Retinal pigment epithelial cell (primary cell): ENCODE measurements around the gene SHLD1.
"Not testable (repeated sequence)": the region's sequence is repeated elsewhere in the genome, so short reads cannot be mapped to it uniquely, and the experiment has no call there.

Experiments
- DNase-seq: peaks from one replicate; pipeline ENCODE4 v3.0.0-alpha.2; 2010; ENCODE audit warnings: low read depth
- H3K4me3 ChIP-seq: 2 replicates; pipeline ENCODE4 v1.5.1; 2011; ENCODE audit warnings: mild to moderate bottlenecking, low read length, control low read depth, moderate library complexity
- CTCF ChIP-seq: conservative IDR thresholded peaks from 2 replicates; pipeline ENCODE4 v1.5.1; 2011; ENCODE audit warnings: low read depth, low read length, control low read depth, inconsistent platforms

SHLD1 gene

GRCh38 chr20:5715071-5715841, 34.9 kb upstream of the SHLD1 start:
- TF ChIP-seq CTCF: no peak
- DNase-seq: no peak
- no peak overlapping the region for H3K4me3 ChIP-seq

DNA sequence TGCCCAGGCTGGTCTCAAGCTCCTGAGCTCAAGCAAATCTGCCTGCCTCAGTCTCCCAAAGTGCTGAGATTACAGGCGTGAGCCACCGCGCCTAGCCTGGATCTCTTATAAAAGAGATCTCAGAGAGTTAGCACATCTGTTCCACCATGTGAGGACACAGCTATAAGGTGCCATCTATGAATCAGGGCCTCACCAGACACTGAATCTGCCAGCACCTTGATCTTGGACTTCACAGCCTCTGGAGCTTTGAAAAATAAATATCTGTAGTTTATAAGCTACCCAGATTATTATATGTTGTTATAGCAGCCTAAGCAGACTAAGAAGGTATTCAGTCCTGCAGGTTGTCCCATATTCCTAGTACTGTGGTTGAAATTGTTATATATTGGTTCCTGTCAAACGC, 33.2 kb upstream of the SHLD1 start:
- H3K4me3 ChIP-seq: no peak overlapping the region
- no peak for TF ChIP-seq CTCF
- DNase-seq: no peak

GRCh38 chr20:5718896-5719595, 31.2 kb upstream of the SHLD1 start:
- TF ChIP-seq CTCF: no peak
- DNase-seq: no peak
- H3K4me3 ChIP-seq: no peak overlapping the region

DNA sequence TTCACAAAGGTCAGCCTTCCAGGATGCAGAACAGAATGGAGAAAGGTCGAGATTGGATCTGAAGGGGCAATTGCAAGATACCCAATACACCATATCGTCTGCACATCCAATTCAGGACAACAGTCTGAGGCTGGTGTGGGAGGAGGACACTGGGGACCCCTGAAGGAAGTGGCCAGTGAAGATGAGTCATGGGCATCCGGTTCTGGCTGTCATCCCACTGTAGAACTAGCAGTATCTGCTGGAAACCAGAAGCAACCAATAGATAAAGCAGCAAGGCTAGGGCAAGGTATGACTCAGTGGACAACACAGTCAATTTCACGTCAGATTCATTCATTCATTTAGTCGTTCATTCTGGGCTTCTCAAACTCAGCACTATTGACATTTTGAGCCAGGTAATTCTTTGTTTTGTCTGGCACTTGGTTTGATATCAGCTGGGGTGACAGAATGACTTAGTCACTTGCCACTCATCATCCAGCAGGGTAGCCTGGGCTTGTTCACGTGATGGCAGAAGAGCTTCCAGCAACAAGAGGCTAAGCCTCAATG, 30.3 kb upstream of the SHLD1 start:
- no peak for TF ChIP-seq CTCF
- DNase-seq: no peak
- H3K4me3 ChIP-seq: no peak overlapping the region

DNA sequence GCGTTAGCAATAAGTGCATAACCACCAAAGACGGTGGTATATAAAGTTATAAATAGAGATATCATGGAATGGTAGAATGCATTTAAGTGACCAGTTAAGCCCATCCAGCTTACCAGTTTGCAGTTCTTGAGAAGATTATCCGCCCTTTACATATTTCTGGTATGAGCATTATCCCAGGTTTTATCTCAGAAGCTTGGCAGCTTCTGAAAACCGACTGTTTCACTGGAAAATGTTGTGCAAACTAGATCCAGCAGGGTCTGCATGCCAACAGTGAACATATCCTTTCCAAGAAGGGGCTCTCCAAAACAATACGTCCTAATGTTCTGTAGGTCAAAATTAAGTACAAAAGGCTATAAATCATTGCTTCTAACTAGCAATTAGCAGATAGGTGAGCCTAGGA, 29.5 kb upstream of the SHLD1 start:
- no peak for TF ChIP-seq CTCF
- peak; percentile 42 for DNase-seq
- H3K4me3 ChIP-seq: no peak overlapping the region

DNA sequence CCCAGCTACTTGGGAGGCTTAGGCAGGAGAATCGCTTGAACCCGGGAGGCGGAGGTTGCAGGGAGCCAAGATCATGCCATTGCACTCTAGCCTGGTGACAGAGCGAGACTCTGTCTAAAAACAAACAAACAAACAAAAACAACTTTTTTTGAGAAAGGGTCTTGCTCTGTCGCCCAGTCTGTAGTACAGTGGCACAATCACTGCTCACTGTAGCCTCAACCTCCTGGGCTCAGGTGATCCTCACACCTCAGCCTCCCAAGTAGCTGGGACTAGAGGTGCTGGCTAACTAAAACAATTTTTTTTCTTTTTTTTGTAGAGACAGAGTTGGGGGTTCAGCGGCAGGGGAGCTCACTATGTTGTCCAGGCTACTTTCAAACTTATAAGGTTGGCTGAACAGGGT, 28.8 kb upstream of the SHLD1 start:
- not testable (repeated sequence) for H3K4me3 ChIP-seq, DNase-seq

DNA sequence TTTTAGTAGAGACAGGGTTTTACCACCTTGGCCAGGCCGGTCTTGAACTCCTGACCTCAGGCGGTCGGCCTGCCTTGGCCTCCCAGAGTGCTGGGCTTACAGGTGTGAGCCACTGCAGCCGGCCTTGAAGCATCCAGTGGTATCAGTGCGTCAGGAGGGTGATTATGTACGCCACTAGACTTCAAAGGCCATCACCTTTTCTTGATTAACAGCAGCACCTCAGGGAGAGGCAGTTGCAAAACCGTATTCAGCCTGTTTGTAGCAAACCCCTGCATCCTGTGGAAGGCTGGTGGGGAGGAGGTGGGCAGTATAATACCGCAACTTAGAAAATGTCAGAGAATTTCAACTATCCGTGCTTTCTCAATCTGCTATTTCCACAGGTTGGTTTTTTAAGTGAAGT, 27.3 kb upstream of the SHLD1 start:
- no peak for TF ChIP-seq CTCF
- DNase-seq: no peak
- no peak overlapping the region for H3K4me3 ChIP-seq

- not testable (repeated sequence) for DNase-seq, H3K4me3 ChIP-seq
Observed at GRCh38 chr20:5725183-5725463, 25.1 kb upstream of the SHLD1 start.
